SJCRH30 (cell line): ENCODE results near the gene FNDC8. TPM values are rescaled to one million over a fixed set of nuclear protein-coding genes. Genes with fewer than 3 reads are reported as not detected.
"Not testable (repeated sequence)": the region's sequence is repeated elsewhere in the genome, so short reads cannot be mapped to it uniquely, and the experiment has no call there.

ENCODE experiments used
- DNase-seq, 2 experiments: peaks; one replicate each; pipeline ENCODE4 v3.0.0-alpha.2; 2015 to 2020
- H3K27ac ChIP-seq: fragments of 250-450 bp; sonication (Bioruptor Pico); 2 replicates; pipeline ENCODE4 v1.5.1; 2020; ENCODE audit warnings: mild to moderate bottlenecking, moderate library complexity
- H3K27me3 ChIP-seq: fragments of 250-450 bp; sonication (Bioruptor Pico); 2 replicates; pipeline ENCODE4 v1.5.1; 2020; ENCODE audit warnings: mild to moderate bottlenecking, moderate library complexity
- H3K36me3 ChIP-seq: fragments of 250-450 bp; sonication (Bioruptor Pico); 2 replicates; pipeline ENCODE4 v1.5.1; 2020; ENCODE audit warnings: mild to moderate bottlenecking, moderate library complexity
- H3K4me1 ChIP-seq: fragments of 250-450 bp; sonication (Bioruptor Pico); 2 replicates; pipeline ENCODE4 v1.5.1; 2020; ENCODE audit warnings: mild to moderate bottlenecking, moderate library complexity
- H3K4me3 ChIP-seq: fragments of 250-450 bp; sonication (Bioruptor Pico); 2 replicates; pipeline ENCODE4 v1.5.1; 2020; ENCODE audit warnings: mild to moderate bottlenecking, moderate library complexity
- H3K9me3 ChIP-seq: fragments of 250-450 bp; sonication (Bioruptor Pico); replicated peaks from 2 replicates; pipeline ENCODE4 v1.5.1; 2020; ENCODE audit warnings: mild to moderate bottlenecking, moderate library complexity
- total RNA-seq: library from RNA; depleted of rRNA; stranded (reverse); fragments of >200 nt; shearing (Covaris generic); gene quantifications from 2 replicates; pipeline ENCODE4 v1.2.3, GENCODE V29; 2014

FNDC8 gene
- total RNA-seq, 1 experiment from 2014 or later: not detected

GRCh38 chr17:35144840-35145239 is 23.4 kb downstream of the FNDC8 start:
- no peaks in the 10 kb centered on the region for H3K9me3 ChIP-seq
- H3K27me3 ChIP-seq: peaks cover 4% of the 10 kb centered on the region; the same call in 1 of the 2 replicates
- no peak overlapping the region for H3K4me3 ChIP-seq
- no peak for DNase-seq
- no peak overlapping the region for H3K27ac ChIP-seq
- peaks cover 18% of the 10 kb centered on the region for H3K4me1 ChIP-seq
- H3K36me3 ChIP-seq: peaks cover 2% of the 10 kb centered on the region

- DNase-seq: no peak
- Histone ChIP-seq H3K27me3 (peaks cover 4% of the 10 kb centered on the region; the same call in 1 of the 2 replicates), H3K36me3 (no peaks in the 10 kb centered on the region), H3K4me1 (peaks cover 12% of the 10 kb centered on the region), H3K9me3 (no peaks in the 10 kb centered on the region), H3K27ac (no peak overlapping the region), H3K4me3 (no peak overlapping the region)
Measured at GRCh38 chr17:35146214-35146833, 24.9 kb downstream of the FNDC8 start.

GRCh38 chr17:35147375-35147905 is 26.0 kb downstream of the FNDC8 start, which contains the start of gene UNC45B:
TSS of gene UNC45B (plus strand) at chr17:35147817. CDS start at chr17:35148264, 447 bp downstream.
- no peak within 1 kb of the TSS; the same call in 1 of the 2 replicates for H3K27ac ChIP-seq
- H3K4me3 ChIP-seq: no peak within 1 kb of the TSS

GRCh38 chr17:35148144-35148543 is 26.7 kb downstream of the FNDC8 start:
- Histone ChIP-seq H3K4me3 (no peak overlapping the region), H3K9me3 (no peaks in the 10 kb centered on the region), H3K4me1 (peaks cover 12% of the 10 kb centered on the region), H3K36me3 (no peaks in the 10 kb centered on the region), H3K27me3 (peaks cover 4% of the 10 kb centered on the region; the same call in 1 of the 2 replicates), H3K27ac (no peak overlapping the region)
- no peak for DNase-seq

More at GRCh38 chr17:35147375-35147905, 26.0 kb downstream of the FNDC8 start, which contains the start of gene UNC45B:
- peak; percentile 29 to 35 for DNase-seq
- Histone ChIP-seq H3K9me3 (no peaks in the 10 kb centered on the region), H3K36me3 (no peaks in the 10 kb centered on the region), H3K27me3 (peaks cover 4% of the 10 kb centered on the region; the same call in 1 of the 2 replicates), H3K4me1 (peaks cover 12% of the 10 kb centered on the region)

- DNase-seq: no peak
- peaks cover 12% of the 10 kb centered on the region for H3K4me1 ChIP-seq
- no peaks in the 10 kb centered on the region for H3K9me3 ChIP-seq
- H3K27me3 ChIP-seq: peaks cover 12% of the 10 kb centered on the region; the same call in 1 of the 2 replicates
- H3K36me3 ChIP-seq: no peaks in the 10 kb centered on the region
- no peak overlapping the region for H3K4me3 ChIP-seq
- H3K27ac ChIP-seq: no peak overlapping the region
Measured at GRCh38 chr17:35149941-35150340, 28.5 kb downstream of the FNDC8 start.

GRCh38 chr17:35151080-35151479 is 29.7 kb downstream of the FNDC8 start:
- not testable (repeated sequence) for H3K36me3 ChIP-seq, H3K27ac ChIP-seq, H3K9me3 ChIP-seq, H3K4me3 ChIP-seq, DNase-seq
- peaks cover 12% of the 10 kb centered on the region; the same call in 1 of the 2 replicates for H3K27me3 ChIP-seq
- H3K4me1 ChIP-seq: peaks cover 12% of the 10 kb centered on the region

- no peaks in the 10 kb centered on the region for H3K36me3 ChIP-seq
- H3K4me1 ChIP-seq: peaks cover 3% of the 10 kb centered on the region; the same call in 1 of the 2 replicates
- H3K9me3 ChIP-seq: no peaks in the 10 kb centered on the region
- DNase-seq: no peak
- peaks cover 10% of the 10 kb centered on the region; the same call in 1 of the 2 replicates for H3K27me3 ChIP-seq
- H3K4me3 ChIP-seq: no peak overlapping the region
- H3K27ac ChIP-seq: no peak overlapping the region
Measured at GRCh38 chr17:35152421-35153140, 31.2 kb downstream of the FNDC8 start.

- Histone ChIP-seq H3K4me3 (no peak overlapping the region), H3K9me3 (no peaks in the 10 kb centered on the region), H3K27ac (no peak overlapping the region), H3K4me1 (no peaks in the 10 kb centered on the region), H3K36me3 (no peaks in the 10 kb centered on the region), H3K27me3 (peaks cover 8% of the 10 kb centered on the region; the same call in 1 of the 2 replicates)
- no peak for DNase-seq
Measured at GRCh38 chr17:35154196-35155165, 33.1 kb downstream of the FNDC8 start.

- no peak overlapping the region for H3K4me3 ChIP-seq
- DNase-seq: no peak
Measured at GRCh38 chr17:35155246-35155645, 33.8 kb downstream of the FNDC8 start.

GRCh38 chr17:35159940-35160339 is 38.5 kb downstream of the FNDC8 start:
- Histone ChIP-seq H3K4me1 (no peaks in the 10 kb centered on the region), H3K27me3 (peaks cover 4% of the 10 kb centered on the region; the same call in 1 of the 2 replicates), H3K27ac (no peak overlapping the region), H3K4me3 (no peak overlapping the region), H3K9me3 (no peaks in the 10 kb centered on the region), H3K36me3 (no peaks in the 10 kb centered on the region)
- DNase-seq: no peak

More at GRCh38 chr17:35155246-35155645, 33.8 kb downstream of the FNDC8 start:
- Histone ChIP-seq H3K36me3 (no peaks in the 10 kb centered on the region), H3K27me3 (peaks cover 8% of the 10 kb centered on the region; the same call in 1 of the 2 replicates), H3K27ac (no peak overlapping the region), H3K4me1 (no peaks in the 10 kb centered on the region), H3K9me3 (no peaks in the 10 kb centered on the region)

GRCh38 chr17:35160354-35161201 is 39.2 kb downstream of the FNDC8 start:
- H3K9me3 ChIP-seq: no peaks in the 10 kb centered on the region
- no peak overlapping the region for H3K4me3 ChIP-seq
- no peak overlapping the region for H3K27ac ChIP-seq
- DNase-seq: no peak
- no peaks in the 10 kb centered on the region for H3K4me1 ChIP-seq
- H3K27me3 ChIP-seq: peaks cover 4% of the 10 kb centered on the region; the same call in 1 of the 2 replicates
- no peaks in the 10 kb centered on the region for H3K36me3 ChIP-seq

GRCh38 chr17:35161281-35161761 is 39.9 kb downstream of the FNDC8 start:
- Histone ChIP-seq H3K27ac (no peak overlapping the region), H3K27me3 (peaks cover 4% of the 10 kb centered on the region; the same call in 1 of the 2 replicates), H3K4me3 (no peak overlapping the region), H3K36me3 (no peaks in the 10 kb centered on the region), H3K4me1 (no peaks in the 10 kb centered on the region), H3K9me3 (no peaks in the 10 kb centered on the region)
- no peak for DNase-seq

GRCh38 chr17:35162755-35163154 is 41.3 kb downstream of the FNDC8 start:
- Histone ChIP-seq H3K27me3 (peaks cover 4% of the 10 kb centered on the region; the same call in 1 of the 2 replicates), H3K9me3 (no peaks in the 10 kb centered on the region), H3K4me1 (no peaks in the 10 kb centered on the region; the same call in 1 of the 2 replicates), H3K36me3 (no peaks in the 10 kb centered on the region), H3K27ac (no peak overlapping the region), H3K4me3 (no peak overlapping the region)
- DNase-seq: no peak
